GM20431 (cell line): ENCODE measurements around the gene PLAAT2.
"Not testable (repeated sequence)": the region's sequence is repeated elsewhere in the genome, so short reads cannot be mapped to it uniquely, and the experiment has no call there.

Experiments
- in situ Hi-C: fragments of 300-500 bp; cut with MseI, MboI; formaldehyde crosslinking; loops from one replicate; pipeline ENCODE4 v1.15.0; 2020; ENCODE audit warnings: low sequenced_read_pairs; ENCODE audit not compliant: unreplicated experiment

The PLAAT2 gene

GRCh38 chr11:63551091-63551888 is 11.9 kb downstream of the PLAAT2 start:
- in situ Hi-C loops = no loop called here

DNA sequence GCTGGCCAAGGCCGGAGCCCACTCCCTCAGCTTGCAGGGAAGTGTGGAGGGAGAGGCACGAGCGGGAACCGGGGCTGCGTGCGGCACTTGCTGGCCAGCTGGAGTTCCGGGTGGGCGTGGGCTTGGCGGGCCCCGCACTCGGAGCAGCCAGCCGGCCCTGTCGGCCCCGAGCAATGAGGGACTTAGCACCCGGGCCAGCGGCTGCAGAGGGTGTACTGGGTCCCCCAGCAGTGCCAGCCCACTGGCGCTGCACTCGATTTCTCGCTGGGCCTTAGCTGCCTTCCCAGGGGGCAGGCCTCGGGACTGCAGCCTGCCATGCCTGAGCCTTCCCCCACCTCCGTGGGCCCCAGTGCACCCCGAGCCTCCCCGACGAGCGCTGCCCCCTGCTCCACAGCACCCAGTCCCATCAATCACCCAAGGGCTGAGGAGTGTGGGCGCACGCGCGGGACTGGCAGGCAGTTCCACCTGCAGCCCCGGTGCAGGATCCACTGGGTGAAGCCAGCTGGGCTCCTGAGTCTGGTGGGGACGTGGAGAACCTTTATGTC is 13.0 kb downstream of the PLAAT2 start:
- in situ Hi-C loops = not testable (repeated sequence)

- in situ Hi-C loops = no loop called here
These were observed 13.8 kb downstream of the PLAAT2 start for GRCh38 chr11:63549411-63549810.

GRCh38 chr11:63548178-63548577 is 15.0 kb downstream of the PLAAT2 start:
- in situ Hi-C loops = no loop called here

DNA sequence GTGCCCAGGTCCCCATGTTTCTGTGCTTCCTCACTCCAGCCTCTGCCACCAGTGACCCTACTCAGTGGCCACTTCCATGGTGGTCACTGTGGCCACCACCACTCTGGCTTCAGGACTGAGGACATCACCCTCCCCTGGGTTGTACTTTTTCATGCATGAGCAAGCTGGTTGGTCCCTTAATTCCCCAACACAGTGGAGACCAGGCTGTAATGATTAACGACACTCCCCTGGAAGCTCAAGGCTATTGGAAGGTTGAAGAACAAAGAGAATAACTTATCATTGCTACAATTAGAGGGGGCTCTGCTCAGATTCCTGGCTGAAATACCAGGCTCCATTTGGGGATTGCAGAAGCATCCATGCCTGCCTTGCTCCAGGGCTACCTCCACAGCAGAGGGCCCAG is 16.1 kb downstream of the PLAAT2 start:
- in situ Hi-C loops = no loop called here

GRCh38 chr11:63543711-63544110 is 19.5 kb downstream of the PLAAT2 start:
- in situ Hi-C loops = no loop called here

- in situ Hi-C loops = not testable (repeated sequence)
These were observed 20.7 kb downstream of the PLAAT2 start for GRCh38 chr11:63542506-63542905.

DNA sequence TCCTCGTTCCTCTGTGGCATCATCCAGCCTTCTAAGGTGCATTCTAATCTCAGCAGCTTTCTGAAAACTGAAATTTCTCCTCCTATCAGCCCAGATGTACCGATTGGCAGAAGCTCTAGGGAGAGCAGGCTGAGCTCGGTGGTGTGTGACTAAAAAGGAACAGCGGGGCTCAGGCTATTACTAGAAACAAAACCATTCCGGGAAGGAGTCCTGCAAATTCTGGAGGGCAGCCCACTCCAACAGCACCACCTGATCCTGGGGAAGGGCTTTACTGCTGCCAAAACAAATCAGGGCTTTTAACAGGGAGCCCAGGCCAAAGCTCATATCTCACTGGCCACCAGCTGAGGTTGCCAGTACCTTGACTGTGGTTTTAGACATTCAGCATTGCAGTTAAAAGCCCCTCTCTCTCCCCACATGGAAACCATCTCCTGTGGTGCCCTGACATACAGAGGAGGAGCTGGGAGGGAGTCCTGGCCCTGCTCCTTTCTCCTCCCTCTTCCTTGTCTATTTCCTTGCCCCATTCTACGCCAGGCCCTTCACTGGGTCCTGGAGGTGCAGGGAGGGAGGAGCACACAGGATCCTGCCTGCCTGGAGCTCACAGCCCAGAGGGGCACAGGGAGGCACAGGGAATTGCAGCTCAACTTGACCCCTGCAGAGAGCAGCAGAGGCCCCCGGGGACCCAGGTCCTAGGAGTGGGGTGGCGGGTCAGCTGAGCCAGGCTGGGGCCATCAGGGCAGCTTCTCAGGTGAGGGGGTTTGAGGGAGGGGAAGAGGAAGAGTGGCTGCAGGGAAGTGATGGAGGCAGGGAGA is 25.7 kb downstream of the PLAAT2 start:
- in situ Hi-C loops = no loop called here

DNA sequence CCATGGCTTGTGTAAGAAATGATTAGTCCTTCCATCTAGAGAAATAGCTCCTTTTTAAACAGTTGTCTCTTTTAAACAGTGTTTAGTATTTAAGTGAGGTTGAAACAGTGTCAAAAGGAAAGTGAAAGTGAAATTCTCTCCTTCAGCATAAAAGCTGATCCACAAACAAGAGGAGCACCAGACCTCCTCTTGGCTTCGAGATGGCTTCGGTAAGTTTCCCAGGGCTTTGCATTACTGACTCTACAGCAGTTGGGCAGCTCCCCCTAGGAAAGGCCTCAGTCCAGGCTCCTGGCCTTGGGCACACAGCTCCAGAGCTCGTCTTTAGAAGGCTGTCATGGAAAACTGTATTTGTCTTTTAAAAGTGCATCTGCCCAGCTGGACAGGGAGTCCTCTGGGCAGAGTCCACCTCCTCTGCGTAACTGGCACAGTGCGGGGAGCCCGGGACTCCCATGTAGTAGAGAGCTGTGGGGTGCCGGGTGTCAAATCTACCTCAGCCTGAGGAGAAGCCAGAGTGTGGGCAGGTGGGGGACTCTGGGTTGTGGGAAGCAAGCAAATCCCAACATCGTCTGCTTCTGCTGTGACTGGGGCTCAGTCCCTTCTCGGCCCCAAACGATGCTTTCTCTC is 26.4 kb downstream of the PLAAT2 start, which contains the start of gene PLAAT4:
PLAAT4 (plus strand) TSS at position 140 of the 624 bp plus-strand sequence; CDS start at position 201, 61 bp downstream.
- in situ Hi-C loops = no loop called here

DNA sequence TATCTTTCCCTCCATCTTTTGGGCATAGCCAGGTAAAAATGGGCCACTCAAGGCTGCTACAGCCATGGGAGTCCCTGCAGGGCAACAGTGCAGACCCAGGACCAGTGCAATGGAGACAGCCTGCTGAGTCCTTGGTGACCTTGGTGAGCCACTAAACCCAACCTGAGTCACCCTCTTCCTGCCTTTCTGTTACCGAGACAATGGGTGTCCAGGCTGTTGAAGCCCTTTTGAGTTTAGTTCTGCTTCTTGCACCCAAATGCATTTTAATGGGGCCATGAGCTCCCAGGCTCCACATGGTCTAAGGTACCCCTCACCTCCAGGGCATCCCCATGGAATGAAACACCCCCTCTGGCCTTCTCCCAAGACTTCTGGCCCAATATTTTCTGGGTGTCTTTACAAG is 27.4 kb downstream of the PLAAT2 start:
- in situ Hi-C loops = no loop called here

DNA sequence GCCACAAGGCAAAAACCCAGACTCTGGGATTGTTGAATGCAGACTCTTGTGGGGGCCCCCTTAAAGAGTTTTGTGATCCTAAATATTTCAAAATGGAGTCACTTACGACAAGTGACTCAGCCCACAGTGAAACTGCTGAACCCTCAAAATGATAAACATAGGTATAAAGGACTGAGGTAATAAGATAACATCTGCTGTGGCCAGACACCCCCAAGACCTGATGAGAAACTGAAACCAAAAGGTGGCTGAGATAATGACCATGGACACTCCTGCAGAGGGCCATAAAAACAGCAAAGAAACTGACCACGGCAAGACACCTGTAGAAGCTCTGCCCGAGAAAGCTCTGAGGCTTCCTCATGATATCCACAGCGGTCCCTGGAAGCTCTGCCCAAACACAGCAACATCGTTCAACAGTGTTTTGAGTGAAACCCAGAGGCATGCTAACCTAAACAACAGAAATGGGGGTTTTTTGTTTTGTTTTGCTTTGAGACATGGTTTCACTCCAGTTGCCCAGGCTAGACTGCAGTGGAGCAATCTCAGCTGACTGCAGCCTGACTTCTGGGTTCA is 28.2 kb downstream of the PLAAT2 start:
- in situ Hi-C loops = no loop called here

GRCh38 chr11:63534076-63534475 is 29.1 kb downstream of the PLAAT2 start:
- in situ Hi-C loops = no loop called here

GRCh38 chr11:63532799-63533475 is 30.2 kb downstream of the PLAAT2 start:
- in situ Hi-C loops = no loop called here

GRCh38 chr11:63532117-63532516 is 31.1 kb downstream of the PLAAT2 start:
- in situ Hi-C loops = no loop called here

DNA sequence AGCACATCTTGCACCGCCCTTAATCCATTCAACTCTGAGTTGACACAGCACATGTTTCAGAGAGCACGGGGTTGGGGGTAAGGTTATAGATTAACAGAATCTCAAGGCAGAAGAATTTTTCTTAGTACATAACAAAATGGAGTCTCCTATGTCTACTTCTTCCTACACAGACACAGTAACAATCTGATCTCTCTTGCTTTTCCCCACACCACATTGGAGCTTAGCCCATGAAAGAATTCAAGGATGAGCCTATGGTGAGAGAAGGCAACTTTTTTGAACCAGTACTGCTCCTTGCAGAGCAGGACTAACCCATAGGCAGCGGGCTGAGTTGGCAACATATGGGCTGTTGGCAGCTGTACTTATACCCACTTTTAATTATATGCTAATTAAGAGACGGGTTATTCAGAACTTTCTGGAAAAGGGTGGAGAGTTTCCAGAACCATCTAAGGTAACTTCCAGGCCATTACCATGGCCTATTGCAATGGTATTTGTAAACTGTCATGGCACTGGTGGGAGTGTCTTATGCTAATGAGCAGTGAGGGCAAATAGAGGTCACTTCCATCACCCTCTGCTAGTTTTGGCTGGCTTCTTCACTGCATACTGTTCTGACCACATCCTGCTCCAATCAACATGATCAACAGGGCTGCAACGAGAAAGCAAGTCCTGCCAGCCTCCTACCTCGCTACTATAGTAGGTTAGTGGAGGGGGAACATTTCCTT is 31.9 kb downstream of the PLAAT2 start:
- in situ Hi-C loops = not testable (repeated sequence)

- in situ Hi-C loops = no loop called here
These were observed 33.2 kb downstream of the PLAAT2 start for GRCh38 chr11:63530021-63530420.

DNA sequence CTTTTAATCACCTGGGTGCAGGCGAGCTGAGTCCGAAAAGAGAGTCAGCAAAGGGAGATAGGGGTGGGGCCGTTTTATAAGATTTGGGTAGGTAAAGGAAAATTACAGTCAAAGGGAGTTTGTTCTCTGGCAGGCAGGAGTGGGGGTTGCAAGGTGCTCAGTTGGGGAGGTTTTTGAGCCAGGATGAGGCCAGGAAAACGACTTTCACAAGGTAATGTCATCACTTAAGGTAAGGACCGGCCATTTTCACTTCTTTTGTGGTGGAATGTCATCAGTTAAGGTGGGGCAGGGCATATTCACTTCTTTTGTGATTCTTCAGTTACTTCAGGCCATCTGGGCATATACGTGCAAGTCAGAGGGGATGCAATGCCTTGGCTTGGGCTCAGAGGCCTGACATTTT is 33.8 kb downstream of the PLAAT2 start:
- in situ Hi-C loops = not testable (repeated sequence)

DNA sequence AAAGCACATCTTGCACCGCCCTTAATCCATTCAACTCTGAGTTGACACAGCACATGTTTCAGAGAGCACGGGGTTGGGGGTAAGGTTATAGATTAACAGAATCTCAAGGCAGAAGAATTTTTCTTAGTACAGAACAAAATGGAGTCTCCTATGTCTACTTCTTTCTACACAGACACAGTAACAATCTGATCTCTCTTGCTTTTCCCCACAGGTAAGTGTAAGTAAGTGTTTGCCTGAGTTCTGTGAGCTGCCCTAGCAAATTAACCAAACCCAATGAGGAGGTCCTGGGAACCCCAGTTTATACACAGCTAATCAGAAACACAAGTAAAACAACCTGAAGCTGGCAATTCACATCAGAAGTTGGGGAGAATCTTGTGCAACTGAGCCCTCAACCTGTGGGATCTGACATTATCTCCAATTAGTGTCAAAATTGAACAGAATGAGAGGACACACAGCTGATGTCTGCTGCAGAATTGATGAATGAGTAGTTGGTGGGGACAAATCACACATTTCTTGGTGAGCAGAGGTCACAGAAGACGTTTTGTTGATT is 34.4 kb downstream of the PLAAT2 start:
- in situ Hi-C loops = not testable (repeated sequence)

DNA sequence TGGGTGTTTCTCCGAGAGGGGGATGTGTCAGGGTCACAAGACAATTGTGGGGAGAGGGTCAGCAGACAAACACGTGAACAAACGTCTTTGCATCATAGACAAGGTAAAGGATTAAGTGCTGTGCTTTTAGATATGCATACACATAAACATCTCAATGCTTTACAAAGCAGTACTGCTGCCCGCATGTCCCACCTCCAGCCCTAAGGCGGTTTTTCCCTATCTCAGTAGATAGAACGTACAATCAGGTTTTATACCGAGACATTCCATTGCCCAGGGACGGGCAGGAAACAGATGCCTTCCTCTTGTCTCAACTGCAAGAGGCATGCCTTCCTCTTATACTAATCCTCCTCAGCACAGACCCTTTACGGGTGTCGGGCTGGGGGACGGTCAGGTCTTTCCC is 35.0 kb downstream of the PLAAT2 start:
- in situ Hi-C loops = not testable (repeated sequence)
